Measurements from ENCODE around the gene HADHA. TPM values are rescaled to one million over a fixed set of nuclear protein-coding genes. Genes with fewer than 3 reads are reported as not detected.

HADHA gene
- total RNA-seq, 4 donors from 2014 or later: 93.8 to 151 (median 110) TPM

DNA sequence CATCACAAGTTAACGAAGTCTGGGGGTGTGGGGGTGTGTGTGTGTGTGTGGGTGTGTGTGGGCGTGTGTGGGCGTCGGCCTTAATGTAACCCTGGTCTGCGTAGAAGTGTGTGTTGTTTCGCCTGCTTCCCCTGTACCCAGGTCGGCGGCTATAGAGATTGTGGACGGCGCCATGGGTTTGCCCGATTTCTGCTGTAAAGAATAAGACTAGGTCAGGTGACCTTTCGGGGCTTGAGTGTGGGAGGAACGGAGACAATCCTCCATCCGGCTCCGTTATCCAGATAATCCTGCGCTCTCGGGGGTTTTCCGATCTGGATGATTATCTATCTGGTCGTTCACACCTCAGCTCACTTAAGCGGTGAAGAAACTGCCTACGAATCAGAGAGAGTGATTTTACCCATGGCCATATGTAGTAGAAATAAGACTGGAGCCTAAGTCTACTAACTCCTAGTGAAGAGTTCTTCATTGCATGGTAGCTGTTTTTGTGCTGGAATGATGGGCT, 850 bp upstream of the HADHA start:
- Histone ChIP-seq H3K36me3 (no peaks in the 10 kb centered on the region), H3K9me3 (no peaks in the 10 kb centered on the region), H3K4me1 (no peaks in the 10 kb centered on the region), H3K4me3 (peak overlapping the region; percentile 71 to 78), H3K27ac (peak overlapping the region; percentile 90 to 97), H3K27me3 (no peaks in the 10 kb centered on the region)
- no peak for DNase-seq
- intact Hi-C loops (cut with DNase I; ENCODE audit: low total_unique reads): no loop called here
- TF ChIP-seq, protein P1, sequence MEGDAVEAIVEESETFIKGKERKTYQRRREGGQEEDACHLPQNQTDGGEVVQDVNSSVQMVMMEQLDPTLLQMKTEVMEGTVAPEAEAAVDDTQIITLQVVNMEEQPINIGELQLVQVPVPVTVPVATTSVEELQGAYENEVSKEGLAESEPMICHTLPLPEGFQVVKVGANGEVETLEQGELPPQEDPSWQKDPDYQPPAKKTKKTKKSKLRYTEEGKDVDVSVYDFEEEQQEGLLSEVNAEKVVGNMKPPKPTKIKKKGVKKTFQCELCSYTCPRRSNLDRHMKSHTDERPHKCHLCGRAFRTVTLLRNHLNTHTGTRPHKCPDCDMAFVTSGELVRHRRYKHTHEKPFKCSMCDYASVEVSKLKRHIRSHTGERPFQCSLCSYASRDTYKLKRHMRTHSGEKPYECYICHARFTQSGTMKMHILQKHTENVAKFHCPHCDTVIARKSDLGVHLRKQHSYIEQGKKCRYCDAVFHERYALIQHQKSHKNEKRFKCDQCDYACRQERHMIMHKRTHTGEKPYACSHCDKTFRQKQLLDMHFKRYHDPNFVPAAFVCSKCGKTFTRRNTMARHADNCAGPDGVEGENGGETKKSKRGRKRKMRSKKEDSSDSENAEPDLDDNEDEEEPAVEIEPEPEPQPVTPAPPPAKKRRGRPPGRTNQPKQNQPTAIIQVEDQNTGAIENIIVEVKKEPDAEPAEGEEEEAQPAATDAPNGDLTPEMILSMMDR (IDR thresholded peaks at IDR 0.05): no peak
- no peak for TF ChIP-seq POLR2A (IDR thresholded peaks at IDR 0.05)

DNA sequence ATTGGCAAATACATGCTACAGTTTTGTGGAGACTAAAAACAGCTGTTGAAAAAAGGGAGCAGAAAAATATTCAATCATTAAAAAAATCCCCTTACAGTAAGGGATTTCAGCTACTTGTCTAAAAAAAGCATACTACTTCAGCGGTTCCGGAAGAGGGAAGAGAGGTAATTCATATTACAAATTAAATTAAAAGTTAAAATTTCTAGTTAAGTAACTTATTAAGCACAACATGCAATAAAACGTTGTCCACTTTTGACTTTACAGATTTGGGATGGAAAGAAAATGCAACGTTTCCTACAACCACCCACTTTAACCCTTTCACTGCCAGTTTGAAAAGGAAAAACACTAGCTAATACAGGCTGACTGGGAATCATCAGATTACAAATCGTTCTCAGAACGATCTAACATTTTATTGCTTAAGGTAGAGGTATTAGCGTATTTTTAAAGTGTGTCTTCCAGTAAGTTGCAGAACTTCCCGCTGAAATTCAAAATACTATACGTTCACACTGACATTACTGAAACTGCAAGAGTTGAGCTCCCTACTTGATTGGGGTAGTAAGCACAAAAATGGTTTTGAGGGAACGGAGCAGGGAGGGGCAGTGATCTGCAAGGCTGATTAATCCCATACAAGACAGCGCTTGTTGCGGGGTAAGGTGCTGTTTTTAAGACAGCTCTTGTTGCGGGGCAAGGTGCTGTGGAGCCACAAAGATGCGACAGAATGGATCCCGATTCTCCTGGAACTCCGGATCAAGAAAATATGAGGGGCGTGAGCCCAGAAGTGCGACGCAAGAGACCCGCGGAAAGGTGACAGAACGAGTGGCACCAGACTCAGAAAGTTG, 743 bp downstream of the HADHA start:
- intact Hi-C loops (cut with DNase I; ENCODE audit: low total_unique reads): no loop called here
- peak overlapping the region; percentile 90 to 97 for H3K27ac ChIP-seq
- no peak for DNase-seq
- no peaks in the 10 kb centered on the region for H3K36me3 ChIP-seq
- H3K4me3 ChIP-seq: peak overlapping the region; percentile 71 to 78
- no peaks in the 10 kb centered on the region for H3K4me1 ChIP-seq
- H3K27me3 ChIP-seq: no peaks in the 10 kb centered on the region
- TF ChIP-seq, protein P1 (IDR thresholded peaks at IDR 0.05): no peak
- no peak for TF ChIP-seq POLR2A (IDR thresholded peaks at IDR 0.05)
- H3K9me3 ChIP-seq: no peaks in the 10 kb centered on the region

DNA sequence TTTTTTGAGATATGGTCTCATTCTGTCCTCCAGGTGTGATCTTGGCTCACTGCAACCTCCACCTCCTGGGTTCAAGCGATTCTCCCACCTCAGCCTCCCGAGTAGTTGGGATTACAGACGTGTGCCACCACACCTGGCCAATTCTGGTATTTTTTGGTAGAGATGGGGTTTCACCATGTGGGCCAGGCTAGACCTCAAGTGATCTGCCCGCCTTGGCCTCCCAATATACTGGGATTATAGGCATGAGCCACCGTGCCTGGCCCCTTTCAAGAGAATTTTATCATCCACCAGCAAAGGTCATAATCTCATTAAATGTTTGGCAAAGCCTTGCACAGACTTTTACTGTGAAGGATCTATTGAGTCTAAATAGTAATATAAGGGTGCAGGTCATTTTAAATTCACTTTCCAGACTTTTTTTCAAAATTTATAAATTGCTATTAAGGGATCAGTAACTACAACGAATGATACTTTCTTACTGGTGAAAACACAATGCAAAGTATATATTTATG, 2.5 kb downstream of the HADHA start:
- no peak overlapping the region for H3K27ac ChIP-seq
- intact Hi-C loops (cut with DNase I; ENCODE audit: low total_unique reads): no loop called here
- no peaks in the 10 kb centered on the region for H3K9me3 ChIP-seq
- H3K4me1 ChIP-seq: no peaks in the 10 kb centered on the region
- H3K27me3 ChIP-seq: no peaks in the 10 kb centered on the region
- TF ChIP-seq, protein P1 (IDR thresholded peaks at IDR 0.05): no peak
- TF ChIP-seq POLR2A (IDR thresholded peaks at IDR 0.05): no peak
- no peaks in the 10 kb centered on the region for H3K36me3 ChIP-seq
- no peak overlapping the region for H3K4me3 ChIP-seq
- no peak for DNase-seq

DNA sequence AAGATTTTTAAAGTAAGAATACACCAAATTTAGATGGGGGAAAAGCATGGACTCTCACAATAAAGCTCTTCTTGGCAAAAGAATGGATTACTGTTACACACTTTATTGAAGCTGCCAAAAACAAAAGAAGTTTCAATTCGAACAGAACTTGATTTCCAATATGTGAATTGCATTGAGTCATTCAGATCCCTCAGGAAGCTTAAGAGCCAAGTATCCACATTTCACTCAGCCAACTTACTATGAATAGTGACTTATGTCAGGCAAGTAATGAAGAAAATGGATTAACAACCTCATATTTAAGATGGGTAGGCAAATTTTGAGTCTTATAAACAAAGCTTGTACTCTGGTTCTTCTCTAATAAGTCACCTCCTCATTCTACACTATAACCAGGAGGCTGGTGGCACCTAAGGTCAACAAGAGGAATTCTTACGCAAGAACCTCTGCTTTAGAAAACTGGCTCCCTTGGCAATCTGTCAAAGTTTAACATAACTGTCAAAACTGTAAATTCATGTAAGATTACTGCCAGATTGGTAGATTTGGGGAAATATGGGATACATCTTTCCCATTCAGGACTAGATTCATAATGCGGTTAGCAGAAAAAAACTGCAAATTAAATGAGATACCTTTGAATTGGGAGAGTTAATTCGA, 6.0 kb downstream of the HADHA start:
- Histone ChIP-seq H3K9me3 (no peaks in the 10 kb centered on the region), H3K36me3 (peaks cover 0 to 2% of the 10 kb centered on the region in 2 donors), H3K4me3 (no peak overlapping the region), H3K27me3 (no peaks in the 10 kb centered on the region), H3K27ac (no peak overlapping the region), H3K4me1 (no peaks in the 10 kb centered on the region)
- no peak for DNase-seq
- TF ChIP-seq, protein P1 (IDR thresholded peaks at IDR 0.05): no peak
- no peak for TF ChIP-seq POLR2A (IDR thresholded peaks at IDR 0.05)
- intact Hi-C loops (cut with DNase I; ENCODE audit: low total_unique reads): no loop called here

DNA sequence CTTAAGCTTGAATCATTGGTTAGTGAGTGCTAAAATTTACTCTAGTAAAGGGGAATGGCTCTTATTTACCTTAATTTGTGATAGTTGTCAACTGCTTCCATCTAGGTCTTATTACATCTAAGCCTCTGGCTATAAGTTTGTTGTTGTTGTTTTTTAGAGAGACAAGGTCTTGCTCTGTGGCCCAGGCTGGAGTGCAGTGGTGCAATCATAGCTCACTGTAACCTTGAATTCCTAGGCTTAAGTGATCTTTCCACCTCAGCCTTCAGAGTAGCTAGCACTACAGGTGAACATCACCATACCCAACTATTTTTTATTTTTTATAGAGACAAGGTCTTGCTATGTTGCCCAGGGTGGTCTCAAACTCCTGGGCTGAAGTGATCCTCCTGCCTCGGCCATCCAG, 6.6 kb downstream of the HADHA start:
- Histone ChIP-seq H3K36me3 (peaks cover 0 to 2% of the 10 kb centered on the region in 2 donors), H3K27ac (no peak overlapping the region), H3K4me3 (no peak overlapping the region), H3K27me3 (no peaks in the 10 kb centered on the region), H3K9me3 (no peaks in the 10 kb centered on the region), H3K4me1 (no peaks in the 10 kb centered on the region)
- no peak for TF ChIP-seq POLR2A (IDR thresholded peaks at IDR 0.05)
- TF ChIP-seq, protein P1 (IDR thresholded peaks at IDR 0.05): no peak
- DNase-seq: no peak
- intact Hi-C loops (cut with DNase I; ENCODE audit: low total_unique reads): no loop called here
